NCI-H446 (cell line): ENCODE measurements around the gene TRIML2.

Source experiments
- DNase-seq, 2 experiments: peaks; one replicate each; lab custom pipeline; 2025; lab: John Stamatoyannopoulos, UW

The TRIML2 gene

GRCh38 chr4:188109157-188109755 is at the start of gene TRIML2:
Gene TRIML2, minus strand, starts transcription at chr4:188109603. Its CDS starts 4,235 bp downstream, at chr4:188105368.
- no peak for DNase-seq

- no peak for DNase-seq
Observed at GRCh38 chr4:188158336-188158735, 48.9 kb upstream of the TRIML2 start.

GRCh38 chr4:188154668-188155405 is 45.4 kb upstream of the TRIML2 start:
- no peak for DNase-seq

GRCh38 chr4:188147776-188148175 is 38.4 kb upstream of the TRIML2 start:
- DNase-seq: no peak

GRCh38 chr4:188147176-188147575 is 37.8 kb upstream of the TRIML2 start:
- DNase-seq: no peak

GRCh38 chr4:188146618-188147017 is 37.2 kb upstream of the TRIML2 start:
- no peak for DNase-seq

- DNase-seq: no peak
Observed at GRCh38 chr4:188145601-188146000, 36.2 kb upstream of the TRIML2 start.

- DNase-seq: no peak
Observed at GRCh38 chr4:188143731-188144130, 34.3 kb upstream of the TRIML2 start.

- DNase-seq: no peak
Observed at GRCh38 chr4:188139671-188140070, 30.3 kb upstream of the TRIML2 start.

- DNase-seq: no peak
Observed at GRCh38 chr4:188139141-188139540, 29.7 kb upstream of the TRIML2 start, which contains the start of gene TRIML1. Gene TRIML1, plus strand, starts transcription at chr4:188139441. Its CDS starts 118 bp downstream, at chr4:188139559.

GRCh38 chr4:188138227-188138626 is 28.8 kb upstream of the TRIML2 start:
- no peak for DNase-seq

GRCh38 chr4:188132232-188132631 is 22.8 kb upstream of the TRIML2 start:
- no peak for DNase-seq

GRCh38 chr4:188130355-188130754 is 21.0 kb upstream of the TRIML2 start:
- DNase-seq: no peak

GRCh38 chr4:188127214-188127874 is 17.9 kb upstream of the TRIML2 start:
- DNase-seq: no peak

GRCh38 chr4:188121530-188121929 is 12.1 kb upstream of the TRIML2 start:
- no peak for DNase-seq

GRCh38 chr4:188117631-188118324 is 8.4 kb upstream of the TRIML2 start:
- DNase-seq: no peak

- DNase-seq: no peak
Observed at GRCh38 chr4:188113156-188113555, 3.8 kb upstream of the TRIML2 start.

- DNase-seq: no peak
Observed at GRCh38 chr4:188111955-188112354, 2.6 kb upstream of the TRIML2 start.

GRCh38 chr4:188110741-188111471 is 1.5 kb upstream of the TRIML2 start:
- no peak for DNase-seq

GRCh38 chr4:188110036-188110435 is 633 bp upstream of the TRIML2 start:
- DNase-seq: no peak

- no peak for DNase-seq
Observed at GRCh38 chr4:188107931-188108843, 1.2 kb downstream of the TRIML2 start.
